ENCODE measurements around the gene STK10. TPM values are rescaled to one million over a fixed set of nuclear protein-coding genes. Genes with fewer than 3 reads are reported as not detected.
A peak's percentile ranks its signal among the peaks of the same experiment; 100 is the strongest.

The STK10 gene
- total RNA-seq, 1 donor from 2014 or later: 12.6 TPM

- TF ChIP-seq CTCF (IDR thresholded peaks at IDR 0.05; ENCODE audit: insufficient read depth, low read length, severe bottlenecking): no peak
- FAIRE-seq: no peak
- DNase-seq (ENCODE audit: low read depth): no peak
- no peaks in the 10 kb centered on the region for H3K27me3 ChIP-seq (ENCODE audit: control insufficient read depth, insufficient read depth, low read length)
- no peak overlapping the region for H3K4me3 ChIP-seq (ENCODE audit: low read depth, low read length)
- no peaks in the 10 kb centered on the region for H3K36me3 ChIP-seq (ENCODE audit: control insufficient read depth, insufficient read depth, low read length)
Observed at GRCh38 chr5:172015346-172015745, 172.7 kb downstream of the STK10 start.

GRCh38 chr5:172010278-172010677 lies 177.7 kb downstream of the STK10 start:
- Histone ChIP-seq H3K36me3 (ENCODE audit: control insufficient read depth, insufficient read depth, low read length) (no peaks in the 10 kb centered on the region), H3K4me3 (ENCODE audit: low read depth, low read length) (no peak overlapping the region), H3K27me3 (ENCODE audit: control insufficient read depth, insufficient read depth, low read length) (no peaks in the 10 kb centered on the region)
- no peak for TF ChIP-seq CTCF (IDR thresholded peaks at IDR 0.05; ENCODE audit: insufficient read depth, low read length, severe bottlenecking)
- FAIRE-seq (no peak), DNase-seq (ENCODE audit: low read depth) (no peak)

DNA sequence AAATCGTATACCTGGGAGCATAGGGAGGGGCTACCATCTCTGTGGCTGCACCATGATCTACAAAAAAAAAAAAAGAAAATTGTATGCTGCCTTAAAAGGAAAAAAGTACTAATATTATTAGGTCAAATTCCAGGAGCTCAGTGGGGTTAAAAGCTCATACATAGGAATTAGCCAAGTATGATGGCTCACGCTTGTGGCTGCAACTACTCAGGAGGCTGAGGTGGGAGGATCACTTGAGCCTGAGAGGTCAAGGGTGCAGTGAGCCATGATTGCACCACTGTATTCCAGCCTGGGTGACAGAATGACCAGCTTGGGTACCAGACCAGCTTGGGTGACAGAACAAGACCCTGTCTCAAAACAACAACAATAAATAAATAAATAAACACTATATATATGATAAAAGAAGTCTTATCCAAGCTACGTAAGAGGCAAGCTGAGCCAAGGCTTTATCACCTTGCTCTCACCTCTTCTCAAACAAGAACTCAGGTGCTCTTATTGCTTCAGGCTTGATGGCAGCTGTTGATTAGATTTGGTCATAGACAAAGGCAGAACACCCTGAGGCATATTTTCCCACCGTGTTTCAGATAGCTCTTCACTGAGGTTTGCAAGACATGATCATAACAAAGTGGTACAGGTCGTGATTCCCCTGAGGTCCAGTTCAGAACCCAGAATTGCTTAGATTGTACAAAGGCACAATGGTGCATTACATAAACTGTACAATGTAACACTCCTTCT lies 178.3 kb downstream of the STK10 start:
- DNase-seq (ENCODE audit: low read depth) (no peak), FAIRE-seq (no peak)
- TF ChIP-seq CTCF (IDR thresholded peaks at IDR 0.05; ENCODE audit: insufficient read depth, low read length, severe bottlenecking): no peak
- no peak overlapping the region for H3K4me3 ChIP-seq (ENCODE audit: low read depth, low read length)
- H3K36me3 ChIP-seq (ENCODE audit: control insufficient read depth, insufficient read depth, low read length): no peaks in the 10 kb centered on the region
- no peaks in the 10 kb centered on the region for H3K27me3 ChIP-seq (ENCODE audit: control insufficient read depth, insufficient read depth, low read length)

GRCh38 chr5:172008689-172009141 lies 179.3 kb downstream of the STK10 start:
- no peak for TF ChIP-seq CTCF (IDR thresholded peaks at IDR 0.05; ENCODE audit: insufficient read depth, low read length, severe bottlenecking)
- no peaks in the 10 kb centered on the region for H3K27me3 ChIP-seq (ENCODE audit: control insufficient read depth, insufficient read depth, low read length)
- FAIRE-seq (no peak), DNase-seq (ENCODE audit: low read depth) (peak; percentile 12)
- H3K36me3 ChIP-seq (ENCODE audit: control insufficient read depth, insufficient read depth, low read length): no peaks in the 10 kb centered on the region
- H3K4me3 ChIP-seq (ENCODE audit: low read depth, low read length): no peak overlapping the region

GRCh38 chr5:172008111-172008455 lies 179.9 kb downstream of the STK10 start:
- DNase-seq (ENCODE audit: low read depth) (peak; percentile 89), FAIRE-seq (no peak)
- H3K4me3 ChIP-seq (ENCODE audit: low read depth, low read length): no peak overlapping the region

More at GRCh38 chr5:172008111-172008455, 179.9 kb downstream of the STK10 start:
- no peaks in the 10 kb centered on the region for H3K36me3 ChIP-seq (ENCODE audit: control insufficient read depth, insufficient read depth, low read length)
- H3K27me3 ChIP-seq (ENCODE audit: control insufficient read depth, insufficient read depth, low read length): no peaks in the 10 kb centered on the region
- TF ChIP-seq CTCF (IDR thresholded peaks at IDR 0.05; ENCODE audit: insufficient read depth, low read length, severe bottlenecking): no peak
